ENCODE measurements around the gene TMEM258.

DNA sequence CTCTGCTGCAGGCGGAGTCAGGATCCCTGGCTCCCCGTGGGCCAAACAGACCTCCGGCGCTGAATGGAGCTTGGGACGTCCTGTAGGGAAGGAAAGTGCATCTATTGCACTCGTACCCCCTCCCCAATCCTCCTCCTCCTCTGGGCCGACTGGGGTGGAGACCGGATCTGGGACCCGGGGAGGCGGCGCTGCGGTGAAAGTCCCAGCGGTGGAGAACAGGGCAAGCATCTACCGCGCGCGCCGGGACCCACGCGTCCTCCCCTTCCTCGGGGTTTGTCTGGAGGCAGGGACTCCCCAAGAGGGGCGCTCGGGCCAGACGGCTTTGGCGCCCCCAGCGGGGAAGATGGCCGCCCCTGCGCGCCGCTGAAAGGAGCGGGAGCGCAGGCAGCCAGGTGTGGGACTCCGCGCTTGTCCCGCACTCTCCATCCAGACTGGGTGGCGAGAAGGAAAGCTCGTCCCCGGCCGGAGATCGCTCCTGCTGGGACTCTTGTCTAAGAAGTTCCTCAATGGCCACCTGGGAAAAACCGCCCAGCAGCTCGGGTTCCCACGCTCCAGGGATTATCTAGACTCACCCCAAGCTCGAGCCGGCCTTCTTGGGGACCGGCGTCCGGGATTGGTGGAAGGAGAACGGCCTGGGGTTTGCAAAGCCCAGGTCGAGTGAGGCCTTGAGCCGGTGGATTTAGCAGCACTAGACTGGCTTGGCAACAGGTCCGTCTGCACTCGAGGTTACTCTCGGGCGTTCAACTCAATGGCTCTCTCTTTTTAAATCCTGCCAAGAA is 36.4 kb upstream of the TMEM258 start:
- TF ChIP-seq, protein P1, sequence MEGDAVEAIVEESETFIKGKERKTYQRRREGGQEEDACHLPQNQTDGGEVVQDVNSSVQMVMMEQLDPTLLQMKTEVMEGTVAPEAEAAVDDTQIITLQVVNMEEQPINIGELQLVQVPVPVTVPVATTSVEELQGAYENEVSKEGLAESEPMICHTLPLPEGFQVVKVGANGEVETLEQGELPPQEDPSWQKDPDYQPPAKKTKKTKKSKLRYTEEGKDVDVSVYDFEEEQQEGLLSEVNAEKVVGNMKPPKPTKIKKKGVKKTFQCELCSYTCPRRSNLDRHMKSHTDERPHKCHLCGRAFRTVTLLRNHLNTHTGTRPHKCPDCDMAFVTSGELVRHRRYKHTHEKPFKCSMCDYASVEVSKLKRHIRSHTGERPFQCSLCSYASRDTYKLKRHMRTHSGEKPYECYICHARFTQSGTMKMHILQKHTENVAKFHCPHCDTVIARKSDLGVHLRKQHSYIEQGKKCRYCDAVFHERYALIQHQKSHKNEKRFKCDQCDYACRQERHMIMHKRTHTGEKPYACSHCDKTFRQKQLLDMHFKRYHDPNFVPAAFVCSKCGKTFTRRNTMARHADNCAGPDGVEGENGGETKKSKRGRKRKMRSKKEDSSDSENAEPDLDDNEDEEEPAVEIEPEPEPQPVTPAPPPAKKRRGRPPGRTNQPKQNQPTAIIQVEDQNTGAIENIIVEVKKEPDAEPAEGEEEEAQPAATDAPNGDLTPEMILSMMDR (IDR thresholded peaks at IDR 0.05) = peak in 2 of 3 experiments; percentile 11 to 48
- TF ChIP-seq POLR2A (IDR thresholded peaks at IDR 0.05) = no peak
